Osteoblast (primary cell): ENCODE measurements around the gene OR52H1. TPM values are rescaled to one million over a fixed set of nuclear protein-coding genes. Genes with fewer than 3 reads are reported as not detected.

Experiments
- DNase-seq: peaks from one replicate; pipeline ENCODE4 v3.0.0; 2011; ENCODE audit warnings: low spot score, mixed read lengths; ENCODE audit not compliant: insufficient read length; ENCODE audit errors: missing footprints
- H2AFZ ChIP-seq: 2 replicates; pipeline ENCODE4 v1.6.0; 2011; ENCODE audit warnings: mild to moderate bottlenecking, low read length
- H3K27ac ChIP-seq: 2 replicates; pipeline ENCODE4 v1.5.1; 2011; ENCODE audit warnings: mild to moderate bottlenecking, low read depth, low read length, moderate library complexity
- H3K27me3 ChIP-seq: 2 replicates; pipeline ENCODE4 v1.6.0; 2012; ENCODE audit warnings: mild to moderate bottlenecking, control low read depth, inconsistent platforms, low read length, moderate library complexity; ENCODE audit not compliant: insufficient read depth
- H3K36me3 ChIP-seq: 2 replicates; pipeline ENCODE4 v1.5.1; 2011; ENCODE audit warnings: mild to moderate bottlenecking, low read length, control low read depth, moderate library complexity; ENCODE audit not compliant: insufficient read depth
- H3K4me1 ChIP-seq: 2 replicates; pipeline ENCODE4 v1.5.1; 2011; ENCODE audit warnings: mild to moderate bottlenecking, low read length, control low read depth, moderate library complexity; ENCODE audit not compliant: insufficient read depth
- H3K4me2 ChIP-seq: 2 replicates; pipeline ENCODE4 v1.6.0; 2011; ENCODE audit warnings: mild to moderate bottlenecking, low read length; ENCODE audit not compliant: insufficient read depth
- H3K4me3 ChIP-seq: fragments of 200-600 bp; sonication (generic); 3 replicates; pipeline ENCODE4 v1.5.1; 2012; ENCODE audit warnings: mild to moderate bottlenecking, low read length, inconsistent platforms; ENCODE audit not compliant: insufficient read depth
- H3K79me2 ChIP-seq: 2 replicates; pipeline ENCODE4 v1.6.0; 2012; ENCODE audit warnings: mild to moderate bottlenecking, low read length, control low read depth, inconsistent platforms; ENCODE audit not compliant: insufficient read depth
- H3K9me3 ChIP-seq: 2 replicates; pipeline ENCODE4 v1.5.1; 2011; ENCODE audit warnings: low read depth, low read length, control low read depth
- H4K20me1 ChIP-seq: 2 replicates; pipeline ENCODE4 v1.6.0; 2012; ENCODE audit warnings: mild to moderate bottlenecking, low read length, control low read depth; ENCODE audit not compliant: insufficient read depth
- CTCF ChIP-seq: IDR thresholded peaks from 2 replicates; pipeline ENCODE4 v1.5.1; 2011; ENCODE audit warnings: mild to moderate bottlenecking, low read depth, low read length, moderate library complexity; ENCODE audit errors: extremely low read depth
- total RNA-seq: library from RNA; depleted of rRNA; stranded (reverse); fragments of >200 nt; gene quantifications from 2 replicates; pipeline ENCODE4 v1.2.3, GENCODE V29; 2012

The OR52H1 gene
- total RNA-seq, 1 donor, result 0.36 TPM

- Histone ChIP-seq H3K4me2 (no peak within 1 kb of the TSS), H4K20me1 (no peaks in the 10 kb centered on the region), H3K27me3 (no peaks in the 10 kb centered on the region), H3K36me3 (no peaks in the 10 kb centered on the region), H3K27ac (no peak within 1 kb of the TSS), H2AFZ (no peak within 1 kb of the TSS), H3K9me3 (no peaks in the 10 kb centered on the region), H3K79me2 (no peaks in the 10 kb centered on the region), H3K4me1 (no peaks in the 10 kb centered on the region), H3K4me3 (no peak within 1 kb of the TSS)
- TF ChIP-seq CTCF, result no peak
- DNase-seq, result no peak
These were observed 32.2 kb upstream of the OR52H1 start, which contains the start of gene OR52B6 for GRCh38 chr11:5580577-5580976. Gene OR52B6 (plus strand): TSS chr11:5580877. CDS start chr11:5580877, 0 bp downstream.

- Histone ChIP-seq H2AFZ (no peak overlapping the region), H3K27me3 (no peaks in the 10 kb centered on the region), H3K36me3 (no peaks in the 10 kb centered on the region), H4K20me1 (no peaks in the 10 kb centered on the region), H3K79me2 (no peaks in the 10 kb centered on the region), H3K4me2 (no peak overlapping the region), H3K27ac (no peak overlapping the region), H3K9me3 (no peaks in the 10 kb centered on the region), H3K4me1 (no peaks in the 10 kb centered on the region), H3K4me3 (no peak overlapping the region)
- TF ChIP-seq CTCF, result no peak
- DNase-seq, result no peak
These were observed 28.8 kb upstream of the OR52H1 start for GRCh38 chr11:5577101-5577500.

- Histone ChIP-seq H3K27ac (no peak overlapping the region), H3K9me3 (no peaks in the 10 kb centered on the region), H3K27me3 (no peaks in the 10 kb centered on the region), H2AFZ (no peak overlapping the region), H4K20me1 (no peaks in the 10 kb centered on the region), H3K36me3 (no peaks in the 10 kb centered on the region), H3K4me1 (no peaks in the 10 kb centered on the region), H3K4me2 (no peak overlapping the region), H3K79me2 (no peaks in the 10 kb centered on the region), H3K4me3 (no peak overlapping the region)
- TF ChIP-seq CTCF, result no peak
- DNase-seq, result no peak
These were observed 26.8 kb upstream of the OR52H1 start for GRCh38 chr11:5575152-5575551.

- TF ChIP-seq CTCF, result no peak
- Histone ChIP-seq H3K79me2 (no peaks in the 10 kb centered on the region), H4K20me1 (no peaks in the 10 kb centered on the region), H3K4me2 (no peak overlapping the region), H3K36me3 (no peaks in the 10 kb centered on the region), H3K4me3 (no peak overlapping the region), H3K27me3 (no peaks in the 10 kb centered on the region), H3K27ac (no peak overlapping the region), H3K9me3 (no peaks in the 10 kb centered on the region), H2AFZ (no peak overlapping the region), H3K4me1 (no peaks in the 10 kb centered on the region)
- no peak for DNase-seq
These were observed 26.3 kb upstream of the OR52H1 start for GRCh38 chr11:5574654-5575053.
